DMS114 treated with DMSO at 0.1 percent for 48 hours (cell line): Measurements from ENCODE around the gene CLEC18B.
"Not testable (repeated sequence)": the region's sequence is repeated elsewhere in the genome, so short reads cannot be mapped to it uniquely, and the experiment has no call there.

Experiments used
- DNase-seq: peaks from one replicate; lab custom pipeline; 2025; ENCODE audit not compliant: unreplicated experiment; lab: John Stamatoyannopoulos, UW

Gene CLEC18B

DNA sequence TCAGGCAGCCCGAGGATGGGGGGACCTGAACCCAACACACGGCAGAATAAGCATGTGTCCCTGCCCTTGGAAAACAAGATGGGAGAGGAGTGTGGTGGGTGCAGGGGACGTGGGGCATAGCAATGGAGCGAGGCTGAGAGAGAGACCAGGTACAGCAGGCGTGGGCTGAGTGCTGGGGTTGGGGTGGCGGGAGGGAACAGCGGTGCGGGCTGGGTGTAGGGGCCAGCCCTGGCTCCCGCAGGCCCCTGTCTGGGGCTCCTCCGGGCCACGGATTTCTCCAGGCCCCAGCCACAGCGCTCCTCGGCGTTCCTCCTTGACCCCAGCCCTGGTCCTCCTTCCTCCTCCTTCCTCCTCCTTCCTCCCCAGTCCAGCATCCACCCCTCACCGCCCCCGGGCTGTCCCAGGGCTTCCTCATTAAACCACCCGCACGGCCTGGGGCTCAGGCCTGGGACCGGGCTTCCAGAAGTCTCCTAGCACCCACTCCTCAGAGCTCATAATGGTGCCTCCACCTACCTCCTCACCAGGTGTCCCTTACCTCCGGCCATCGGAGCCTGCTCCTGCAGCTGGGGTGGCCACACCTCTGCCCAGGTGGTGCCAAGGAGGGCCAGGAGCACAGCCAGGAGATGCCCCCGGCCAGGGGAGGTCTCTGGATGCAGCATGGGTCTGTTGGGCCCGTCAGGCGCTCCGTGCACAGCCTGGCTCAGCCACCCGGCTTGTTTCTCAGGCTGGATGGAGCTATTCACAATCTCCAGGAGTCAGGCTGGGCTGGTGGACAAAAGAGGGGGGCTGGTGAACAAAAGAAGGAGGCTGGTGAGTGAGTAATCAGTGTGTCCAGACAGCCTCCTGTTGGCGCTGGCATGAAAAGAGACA lies at the start of gene CLEC18B:
Gene CLEC18B (minus strand): TSS at position 867 of the 870 bp plus-strand sequence. CDS start 208 bp downstream, at position 659.
- not testable (repeated sequence) for DNase-seq

DNA sequence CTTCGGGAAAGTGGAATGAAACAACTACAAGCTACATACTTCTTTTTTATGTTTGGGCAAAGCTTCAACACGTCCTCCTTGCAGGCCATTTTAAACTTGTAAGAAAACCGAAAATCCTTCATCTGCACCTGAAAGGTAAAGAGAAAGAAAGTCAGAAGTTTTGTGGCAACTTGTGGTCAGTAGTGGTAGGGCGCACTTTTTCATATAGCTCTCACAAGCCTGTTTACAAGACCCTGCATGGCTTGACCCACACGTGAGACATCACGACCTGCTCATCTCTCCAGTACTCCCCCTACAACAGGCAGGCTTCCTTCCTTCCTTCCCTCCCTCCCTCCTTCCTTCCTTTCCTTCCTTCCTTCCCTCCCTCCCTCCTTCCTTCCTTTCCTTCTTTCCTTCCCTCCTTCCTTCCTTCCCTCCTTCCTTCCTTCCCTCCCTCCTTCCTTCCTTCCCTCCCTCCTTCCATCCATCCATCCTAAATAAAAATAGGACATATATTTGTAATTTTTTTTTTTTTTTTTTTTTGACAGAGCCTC lies 48.7 kb upstream of the CLEC18B start:
- DNase-seq: no peak

DNA sequence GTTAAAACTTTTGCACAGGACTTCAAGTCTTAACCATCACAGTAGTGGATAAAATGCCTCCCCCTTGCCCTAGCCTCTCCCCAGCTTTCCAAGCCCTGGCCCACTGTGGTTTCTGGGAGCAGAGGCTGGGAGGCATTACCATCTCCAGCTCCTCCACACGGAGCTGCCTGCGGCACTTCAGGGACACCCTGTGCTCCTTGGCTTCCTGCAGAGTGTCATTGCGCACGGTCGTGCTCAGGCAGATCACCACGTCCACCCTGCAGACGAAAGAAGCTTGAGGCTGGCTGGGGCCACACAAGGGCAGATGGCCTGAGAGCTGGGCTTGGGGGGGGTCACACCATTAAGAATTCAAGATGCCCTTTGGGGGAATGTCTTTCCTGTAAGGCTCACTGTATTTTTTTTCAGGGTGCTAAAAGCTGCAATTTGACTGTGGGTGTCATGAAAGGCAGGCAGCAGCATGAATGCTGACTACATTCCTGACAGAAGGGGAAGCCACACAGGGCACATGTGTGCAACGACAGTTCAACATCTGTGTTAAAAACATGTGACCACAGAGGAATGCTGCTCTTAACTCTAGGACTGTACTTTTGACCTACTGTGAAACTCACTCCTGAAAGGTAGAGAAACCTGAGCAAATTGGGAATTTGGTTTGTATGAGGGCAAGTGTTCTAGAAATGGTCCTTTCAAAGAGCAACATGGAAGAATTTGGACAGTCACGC lies 47.7 kb upstream of the CLEC18B start:
- no peak for DNase-seq

DNA sequence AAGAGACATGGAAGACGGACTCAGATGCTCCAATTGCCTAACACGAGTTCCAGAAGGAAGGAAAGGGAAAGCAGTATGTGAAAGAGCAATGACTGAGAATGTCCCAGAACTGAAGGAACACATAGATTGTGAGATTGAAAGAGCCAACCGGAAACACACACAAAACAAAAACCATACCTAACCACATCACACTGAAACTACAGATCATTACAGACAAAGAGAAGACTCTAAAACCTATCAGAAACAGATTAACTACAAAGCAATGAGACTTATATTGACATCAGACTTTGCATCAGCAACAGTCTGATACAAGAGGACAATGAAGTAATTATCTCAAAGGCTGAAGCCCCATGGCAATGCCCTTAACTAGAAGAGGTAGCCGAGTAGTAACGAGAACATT lies 45.6 kb upstream of the CLEC18B start:
- no peak for DNase-seq

DNA sequence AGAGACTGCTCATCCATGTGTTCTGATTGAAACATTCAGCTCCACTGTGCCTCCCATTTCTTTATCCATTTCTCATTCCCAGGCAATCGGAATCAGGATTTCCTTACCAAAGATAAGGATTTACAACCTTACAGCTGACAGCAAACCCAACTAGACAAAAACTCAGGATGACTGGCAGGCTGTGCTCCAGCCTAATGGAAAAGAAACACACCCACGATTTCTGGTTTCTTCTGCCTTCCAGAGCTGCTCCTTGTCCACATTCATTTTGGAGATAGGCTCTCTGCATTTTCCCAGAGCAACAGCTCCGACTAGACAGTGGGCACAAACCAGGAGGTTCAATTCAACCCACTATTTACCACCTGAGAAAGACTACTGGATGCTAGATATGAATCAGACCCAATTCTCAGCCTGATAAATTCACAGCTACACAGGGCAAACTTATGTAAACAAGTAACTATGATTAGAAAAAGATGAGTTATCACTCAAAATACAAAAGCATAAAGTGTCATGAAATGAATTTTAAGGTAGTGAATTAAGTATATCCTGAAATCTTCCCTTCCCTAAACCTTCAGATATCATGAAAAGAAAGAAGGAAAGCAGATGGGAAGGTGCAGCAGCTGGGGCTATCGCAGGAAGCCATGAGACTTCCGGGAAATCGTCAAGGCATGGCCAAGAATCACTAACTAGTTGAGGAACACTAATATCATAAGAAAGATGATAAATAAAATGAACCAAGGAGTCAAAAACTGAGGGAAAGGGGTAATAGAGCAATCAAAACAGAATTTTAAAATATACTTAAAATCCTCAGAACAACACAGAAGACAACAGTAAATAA lies 44.8 kb upstream of the CLEC18B start:
- DNase-seq: no peak

DNA sequence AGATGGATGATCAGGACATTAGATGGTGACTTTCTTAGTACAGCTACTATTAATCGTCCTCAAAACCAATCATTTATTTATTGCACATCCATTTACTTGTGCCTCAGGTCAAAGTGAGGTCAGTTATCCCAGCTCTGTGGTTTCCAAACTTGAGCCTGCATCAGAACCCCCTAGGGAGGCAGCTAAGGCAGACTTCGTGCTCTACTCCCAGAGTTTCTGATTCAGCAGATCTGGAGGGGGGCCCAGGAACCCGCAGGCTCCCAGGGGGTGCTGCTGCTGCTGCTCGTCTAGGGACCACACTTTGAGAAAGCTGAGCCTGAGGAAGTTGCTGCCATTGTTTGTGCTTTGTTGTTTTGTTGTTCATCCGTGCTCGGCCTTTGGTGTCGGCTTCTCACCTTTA lies 44.0 kb upstream of the CLEC18B start:
- no peak for DNase-seq

DNA sequence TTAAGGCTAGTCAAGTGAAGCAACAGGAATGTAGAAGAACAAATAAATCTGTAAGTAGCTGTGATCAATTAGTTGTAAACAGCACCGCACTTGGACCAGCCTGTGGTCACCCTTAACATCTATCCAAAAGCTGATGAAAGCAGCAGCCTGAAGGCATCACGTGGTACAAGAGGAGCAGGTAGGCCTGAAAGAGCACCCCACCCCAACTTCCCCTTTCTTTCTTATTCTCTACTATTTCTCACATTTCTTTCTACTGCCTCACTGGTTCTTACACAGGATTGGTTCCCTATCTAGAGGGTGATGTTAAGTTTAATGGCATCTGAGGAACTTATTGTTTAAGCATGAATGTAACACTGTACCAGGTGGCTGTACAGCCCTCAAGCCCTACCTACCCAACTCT lies 42.6 kb upstream of the CLEC18B start:
- DNase-seq: no peak

DNA sequence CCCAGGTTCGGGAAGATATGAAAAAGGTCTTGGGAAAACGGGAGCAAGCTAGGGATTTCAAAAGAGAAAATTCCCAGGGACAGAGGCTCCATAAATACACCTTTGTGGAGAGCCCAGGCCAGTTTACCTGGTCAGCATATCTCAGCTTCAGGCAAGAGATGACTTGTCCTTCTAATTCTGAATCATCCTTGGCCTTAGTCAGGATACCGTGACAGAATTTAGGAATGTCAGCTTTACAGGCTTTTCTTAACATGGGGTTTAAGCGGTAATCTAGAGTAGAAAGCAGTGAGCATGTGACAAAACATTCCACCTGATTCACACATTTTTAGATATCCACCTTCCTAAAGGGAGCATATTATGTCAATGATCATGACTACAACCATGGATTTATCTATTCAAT lies 41.1 kb upstream of the CLEC18B start:
- no peak for DNase-seq

DNA sequence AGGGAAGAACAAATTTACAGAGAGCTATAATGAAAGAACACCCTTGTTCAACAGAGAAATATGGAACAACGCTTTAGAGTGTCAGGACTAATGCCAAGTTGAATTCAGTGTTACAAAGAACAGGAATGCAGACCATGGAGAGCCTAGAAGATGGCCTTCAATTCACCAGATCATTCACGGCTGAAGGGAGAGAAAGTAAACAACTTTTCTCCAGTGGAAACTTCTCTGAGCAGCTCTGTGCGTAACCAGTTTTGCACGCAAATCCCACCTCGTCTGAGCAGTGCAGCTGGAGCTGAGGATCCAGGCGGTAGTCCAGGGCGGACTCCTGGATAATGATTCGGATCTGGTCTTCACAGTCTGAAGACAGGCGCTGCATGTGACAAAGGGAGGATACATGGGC lies 40.5 kb upstream of the CLEC18B start:
- no peak for DNase-seq

DNA sequence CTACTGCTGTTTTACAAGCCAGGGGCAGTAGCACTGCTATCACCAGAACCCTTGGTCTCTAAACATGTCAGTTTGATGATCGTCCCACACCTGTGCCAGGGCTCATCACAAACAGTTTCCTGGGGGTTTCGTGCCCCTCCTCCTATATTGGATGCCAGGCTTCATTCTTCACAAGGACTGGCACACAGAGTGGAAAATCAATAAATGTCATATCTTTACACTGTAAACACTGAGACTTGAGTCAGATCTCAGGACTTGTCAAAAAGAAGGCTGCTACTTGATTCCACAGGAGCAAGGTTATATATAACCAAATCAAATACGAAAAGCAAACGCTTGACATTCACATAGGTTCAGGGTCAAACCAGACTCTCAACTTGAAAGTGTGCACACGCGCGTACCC lies 39.3 kb upstream of the CLEC18B start:
- no peak for DNase-seq

DNA sequence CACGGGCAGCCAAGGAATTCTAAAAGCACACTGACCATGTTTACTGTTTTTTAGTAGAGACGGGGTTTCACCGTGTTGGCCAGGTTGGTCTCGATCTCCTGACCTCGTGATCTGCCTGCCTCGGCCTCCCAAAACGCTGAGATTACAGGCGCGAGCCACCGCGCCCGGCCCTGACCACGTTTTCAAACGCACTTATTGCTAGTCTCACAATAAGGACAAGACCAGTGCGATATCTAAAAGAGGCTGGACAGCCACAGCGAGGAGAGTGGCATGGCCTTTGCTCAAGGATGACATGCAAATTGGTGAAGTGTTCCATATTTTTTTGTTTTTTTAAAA lies 35.0 kb upstream of the CLEC18B start:
- DNase-seq: no peak

DNA sequence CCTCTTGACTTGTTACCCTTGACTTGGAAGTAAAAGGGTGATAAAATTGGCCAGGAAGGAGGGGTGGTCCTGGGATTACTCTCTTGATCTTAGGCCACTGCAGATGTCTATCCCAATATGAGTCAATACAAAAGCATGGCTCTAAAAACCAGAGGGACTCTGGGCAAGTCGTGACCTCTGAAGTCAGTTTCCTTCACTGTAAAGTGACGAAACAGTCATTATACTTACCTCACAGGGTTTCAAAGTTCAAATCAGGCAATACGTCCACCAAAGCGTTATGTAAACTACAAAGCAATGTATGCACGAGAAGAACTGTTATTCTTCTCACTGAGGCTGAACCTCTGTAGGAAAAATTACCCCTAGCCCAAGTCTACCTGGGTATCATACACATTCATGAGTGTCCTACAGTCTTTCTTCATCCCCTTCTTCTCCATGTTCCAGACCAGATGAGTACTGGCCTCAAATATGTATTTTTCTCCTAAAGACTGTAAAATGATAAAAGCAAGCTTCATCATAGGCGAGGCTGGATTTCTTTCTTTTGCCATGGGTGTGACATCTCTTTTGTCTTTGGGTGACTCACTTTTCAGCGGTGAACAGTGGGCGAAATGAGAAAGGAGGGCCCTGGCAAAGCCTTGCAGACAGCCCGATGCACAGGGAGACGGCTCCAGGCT lies 34.5 kb upstream of the CLEC18B start:
- DNase-seq: no peak

DNA sequence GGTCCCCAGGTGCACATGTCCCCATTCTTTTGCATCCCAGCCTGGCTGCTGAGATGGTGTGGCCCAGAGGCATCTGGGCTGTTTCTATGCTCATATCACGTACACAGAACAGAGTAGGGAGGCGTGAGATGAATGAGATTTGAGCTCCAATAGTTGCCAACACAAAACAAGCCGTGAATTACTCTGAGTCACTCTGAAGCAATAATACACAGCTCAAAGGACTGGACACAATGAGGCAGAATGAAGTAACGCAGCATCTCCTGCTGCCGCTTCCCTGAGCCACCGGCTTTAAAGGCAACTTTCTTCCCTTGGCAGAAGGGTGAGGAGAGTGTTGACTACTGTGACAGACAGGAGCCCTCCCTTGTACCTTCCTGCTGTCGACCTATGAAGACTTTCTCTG lies 33.9 kb upstream of the CLEC18B start:
- DNase-seq: no peak

DNA sequence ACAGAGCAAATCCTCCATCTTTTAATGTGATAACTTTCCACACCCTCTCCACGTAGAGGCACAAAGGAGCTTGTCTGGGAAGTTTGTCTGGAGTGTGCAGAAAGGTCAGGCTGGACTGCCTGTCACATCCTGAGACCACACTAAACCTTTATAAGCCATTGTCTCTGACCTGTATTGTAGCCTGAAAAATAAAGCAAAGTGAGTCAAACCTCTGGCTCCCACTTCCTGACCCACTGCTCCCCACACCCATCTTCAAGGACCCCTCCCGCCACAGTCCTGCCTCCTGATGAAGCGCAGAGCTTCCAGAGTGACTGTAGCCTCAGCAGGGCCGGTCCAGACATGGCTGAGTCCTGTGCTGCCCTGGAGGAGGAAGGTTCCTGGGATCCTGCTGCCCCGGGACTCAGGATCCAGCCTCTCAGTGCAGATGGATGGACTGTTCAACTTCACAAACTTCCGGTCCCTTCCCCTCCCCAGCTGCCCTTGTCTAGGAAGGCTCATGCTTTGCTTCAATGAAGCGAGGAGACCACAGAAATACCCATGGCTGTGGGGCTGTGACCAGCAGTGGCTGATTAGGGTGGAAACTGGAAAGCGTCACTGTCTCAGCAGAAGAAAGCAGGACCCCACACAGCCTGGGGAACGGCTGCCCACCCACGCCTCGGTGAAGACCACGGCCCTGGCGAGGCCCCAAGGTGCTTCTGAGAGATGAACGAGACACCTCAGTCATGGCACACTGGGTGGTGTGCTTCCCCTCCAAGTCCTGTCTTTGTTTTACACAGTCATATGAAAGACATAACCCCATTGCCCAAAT lies 30.9 kb upstream of the CLEC18B start:
- no peak for DNase-seq

DNA sequence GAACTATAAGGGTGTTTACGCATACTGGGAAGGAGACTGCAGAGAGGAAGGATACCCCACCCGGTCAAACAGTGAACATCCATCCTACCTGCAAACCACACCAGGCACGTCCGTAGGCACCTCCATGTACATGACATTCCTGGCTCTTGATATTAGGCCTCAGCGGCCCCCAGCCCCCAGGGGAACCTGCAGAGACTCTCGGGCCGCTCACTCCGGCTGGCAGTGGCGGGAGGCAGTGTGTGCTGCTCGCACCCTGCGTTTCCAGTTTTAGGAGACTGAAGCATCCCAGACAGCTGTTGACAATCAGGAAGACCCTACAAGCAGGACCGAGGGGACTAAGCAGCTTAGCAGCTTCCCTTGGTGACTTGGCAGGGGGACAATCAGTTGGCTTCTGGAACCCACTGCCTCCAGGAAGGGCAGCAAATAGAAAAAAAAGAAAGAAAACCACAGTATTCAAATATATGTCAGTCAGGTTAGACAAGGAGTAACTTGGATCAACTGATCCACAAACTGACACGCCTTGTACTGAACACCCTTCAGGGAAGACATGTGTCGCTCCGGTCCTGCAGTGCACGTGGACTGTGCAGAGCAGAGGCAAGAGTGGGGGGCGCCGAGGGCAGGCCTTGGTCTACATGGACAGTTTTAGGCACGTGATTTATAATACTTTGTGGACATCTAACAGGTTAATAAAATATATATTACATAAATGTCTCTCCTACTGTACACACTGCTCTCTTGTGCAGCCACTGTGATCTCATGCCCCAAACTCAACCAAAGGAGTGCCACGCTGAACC lies 29.9 kb upstream of the CLEC18B start:
- DNase-seq: no peak

DNA sequence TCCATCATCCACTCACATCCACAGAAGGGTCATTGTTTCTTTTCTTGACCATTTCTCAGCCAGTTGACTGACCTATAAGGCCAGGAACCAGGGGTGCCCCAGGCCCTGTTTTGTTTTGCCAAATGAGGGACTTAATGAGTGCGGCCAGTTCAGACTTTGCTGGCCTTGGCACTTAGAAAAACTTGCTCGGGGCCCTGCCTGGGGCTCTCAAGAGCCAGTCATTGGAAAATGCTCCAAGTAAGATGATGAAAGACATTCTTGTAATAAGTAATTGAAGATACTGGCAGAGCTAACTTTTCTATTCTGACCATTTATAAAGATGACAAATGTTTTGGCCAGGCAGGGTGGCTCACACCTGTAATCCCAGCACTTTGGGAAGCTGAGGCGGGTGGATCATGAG lies 29.0 kb upstream of the CLEC18B start:
- DNase-seq: no peak

DNA sequence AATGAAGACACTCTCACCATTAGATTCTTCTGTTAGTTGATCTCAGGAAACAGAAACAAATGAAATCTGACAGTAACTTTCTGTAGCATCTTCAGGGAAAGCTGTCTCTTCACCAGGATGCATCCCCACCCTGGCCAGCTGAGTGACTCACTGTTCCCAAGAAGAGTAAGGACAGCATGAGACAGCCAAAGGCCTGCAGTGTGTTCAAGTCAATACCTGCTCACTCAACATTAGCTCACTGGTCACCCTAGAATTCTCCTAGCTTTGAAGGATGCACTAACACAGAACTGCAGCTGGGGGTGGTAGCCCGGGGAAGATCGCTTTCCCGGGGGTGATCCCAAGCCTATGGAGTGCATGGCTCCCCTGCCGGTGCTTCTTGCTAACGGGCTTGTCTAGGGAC lies 28.2 kb upstream of the CLEC18B start:
- no peak for DNase-seq

DNA sequence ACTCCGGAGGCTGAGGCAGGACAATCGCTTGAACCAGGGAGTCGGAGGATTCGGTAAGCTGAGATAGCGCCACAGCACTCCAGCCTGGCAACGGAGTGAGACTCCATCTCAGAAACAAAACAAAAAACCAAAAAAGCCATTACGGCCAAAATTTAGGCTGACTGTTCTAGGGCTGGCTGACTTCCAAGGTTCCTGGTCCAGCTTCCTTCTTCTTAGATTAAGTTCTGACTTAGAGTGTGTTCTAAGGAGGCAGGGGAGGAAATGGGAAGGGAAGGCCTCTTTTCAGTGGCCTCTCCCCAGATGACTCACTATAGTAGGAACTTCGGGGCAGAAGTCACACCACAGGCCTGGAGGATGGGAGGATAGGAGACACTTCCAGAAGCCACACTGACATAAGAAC lies 27.7 kb upstream of the CLEC18B start:
- DNase-seq: no peak

DNA sequence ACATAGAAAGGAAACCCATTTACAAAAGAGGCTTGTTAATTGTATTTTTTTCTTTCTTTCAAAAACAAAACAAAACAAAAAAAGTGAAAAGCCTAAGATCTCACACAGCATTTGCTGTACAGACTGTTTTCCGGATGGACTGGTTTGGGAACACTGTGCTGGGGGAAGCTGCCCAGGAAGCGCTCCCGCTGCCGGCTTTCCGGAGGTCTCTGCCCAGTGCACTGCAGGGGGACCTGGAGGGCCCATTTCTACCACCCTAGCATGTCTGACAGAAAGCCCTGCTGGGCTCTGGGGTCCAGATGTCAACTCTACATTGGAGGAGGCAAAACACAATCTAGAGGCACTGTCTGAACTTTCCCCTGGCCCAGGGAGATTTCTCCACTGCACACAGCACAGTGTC lies 26.3 kb upstream of the CLEC18B start:
- no peak for DNase-seq
